HepG2 (cell line): Measurements from ENCODE around the gene NRG3. TPM values are rescaled to one million over a fixed set of nuclear protein-coding genes. Genes with fewer than 3 reads are reported as not detected.

Source experiments
- ATAC-seq: fragments of 200-7000 bp; cut with Tn5 transposase; 3 replicates; pipeline ENCODE4 v1.9.1; 2020; ENCODE audit warnings: mild to moderate bottlenecking, moderate library complexity
- BruUV-seq: library from RNA; stranded (reverse); fragments of 400-500 nt; replicated peaks from 2 replicates; lab custom pipeline; 2021; lab: Mats Ljungman, UMichigan
- CTCF ChIA-PET: fragments of 300-600 bp; formaldehyde crosslinking; extraction: SDS; loops from one replicate; lab custom pipeline; 2021; ENCODE audit warnings: low total read pairs, inconsistent platforms, low intra/inter-chr PET ratio; lab: Yijun Ruan, JAX
- POLR2A ChIA-PET: fragments of 350-600 bp; sonication (Branson Sonifier 250); formaldehyde crosslinking; loops from one replicate; lab custom pipeline; 2020; ENCODE audit warnings: antibody characterized with exemption, inconsistent platforms; lab: Yijun Ruan, JAX
- DNase-seq: peaks from one replicate; pipeline ENCODE4 v3.0.0-alpha.2; 2015; ENCODE audit warnings: low spot score
- FAIRE-seq: peaks from 3 replicates; lab custom pipeline; 2011; peaks lifted over from hg19 to GRCh38; lab: Jason Lieb, UNC
- H2AFZ ChIP-seq: one replicate; pipeline ENCODE4 v1.6.1; 2011; ENCODE audit warnings: low read length, inconsistent platforms
- H3K27ac ChIP-seq: fragments of 300-600 bp; 3 replicates; pipeline ENCODE4 v1.8.0; 2011; ENCODE audit warnings: mixed run types, mild to moderate bottlenecking, mixed read lengths, low read length, inconsistent platforms; ENCODE audit not compliant: insufficient read depth; ENCODE audit errors: extremely low read length
- H3K27me3 ChIP-seq, 2 experiments: fragments of 200-600 bp in 1 of 2; 2 replicates in 1 of 2; 3 replicates in 1 of 2; pipeline versions ENCODE4 v1.6.0 to v1.8.0; 2011; ENCODE audit warnings: low read length in 2 of 2, mild to moderate bottlenecking in 2 of 2, moderate library complexity in 2 of 2, inconsistent platforms in 1 of 2; ENCODE audit not compliant: insufficient read depth in 2 of 2, control insufficient read depth in 1 of 2
- H3K36me3 ChIP-seq, 2 experiments: fragments of 200-600 bp in 1 of 2; replicated peaks in 1 of 2; 2 replicates in 1 of 2; 3 replicates in 1 of 2; pipeline versions ENCODE4 v1.5.1 to v1.8.0; 2011; ENCODE audit warnings: low read length in 2 of 2, inconsistent platforms in 1 of 2; ENCODE audit not compliant: insufficient read depth in 2 of 2, control insufficient read depth in 1 of 2
- H3K4me1 ChIP-seq: 2 replicates; pipeline ENCODE4 v1.5.1; 2012; ENCODE audit warnings: low read length, inconsistent platforms; ENCODE audit not compliant: insufficient read depth
- H3K4me2 ChIP-seq: 2 replicates; pipeline ENCODE4 v1.6.0; 2011; ENCODE audit warnings: low read depth, low read length, inconsistent platforms
- H3K4me3 ChIP-seq, 3 experiments: fragments of 200-600 bp in 1 of 3; sonication (generic), shearing (Covaris generic) in 1 of 3; replicated peaks in 1 of 3; 2 replicates each; pipeline ENCODE4 v1.5.1; 2011 to 2016; ENCODE audit warnings: low read length in 3 of 3, inconsistent platforms in 2 of 3, low read depth in 2 of 3, mild to moderate bottlenecking in 2 of 3, control low read depth in 1 of 3, mixed read lengths in 1 of 3; ENCODE audit not compliant: insufficient read depth in 1 of 3
- H3K79me2 ChIP-seq: one replicate; pipeline ENCODE4 v1.6.1; 2011; ENCODE audit warnings: low read length, inconsistent platforms; ENCODE audit not compliant: insufficient read depth
- H3K9ac ChIP-seq: 2 replicates; pipeline ENCODE4 v1.6.0; 2011; ENCODE audit warnings: mild to moderate bottlenecking, low read depth, low read length, inconsistent platforms; ENCODE audit not compliant: insufficient read depth
- H3K9me3 ChIP-seq: 2 replicates; pipeline ENCODE4 v1.5.1; 2012; ENCODE audit warnings: mild to moderate bottlenecking, low read length
- H4K20me1 ChIP-seq: 2 replicates; pipeline ENCODE4 v1.6.0; 2011; ENCODE audit warnings: inconsistent platforms, mild to moderate bottlenecking, low read length, moderate library complexity; ENCODE audit not compliant: insufficient read depth
- CBX1 ChIP-seq: IDR thresholded peaks from one replicate; pipeline ENCODE4 v1.6.1; 2016; ENCODE audit warnings: antibody characterized with exemption, low read depth
- CREM ChIP-seq, 2 experiments: sonication (generic) in 1 of 2; formaldehyde crosslinking in 1 of 2; IDR thresholded peaks; 2 replicates each; pipeline versions ENCODE4 v1.4.0 to v1.6.1; 2016 to 2020; ENCODE audit warnings: antibody characterized with exemption in 1 of 2, mild to moderate bottlenecking in 1 of 2, missing genetic modification reagents in 1 of 2
- FOXA3 ChIP-seq: IDR thresholded peaks from 2 replicates; pipeline ENCODE4 v1.6.1; 2016; ENCODE audit warnings: missing genetic modification reagents, missing compliant biosample characterization
- GABPA ChIP-seq, 2 experiments: IDR thresholded peaks; 2 replicates each; pipeline ENCODE4 v1.6.1; 2011 to 2016; ENCODE audit warnings: low read depth in 2 of 2, low read length in 1 of 2, missing biosample characterization in 1 of 2, missing genetic modification characterization in 1 of 2
- HNRNPUL1 ChIP-seq: fragments of 200-400 bp; formaldehyde crosslinking; IDR thresholded peaks from 2 replicates; pipeline ENCODE4 v1.6.1; 2017; ENCODE audit warnings: low read depth, mild to moderate bottlenecking, low read length, moderate library complexity
- JDP2 ChIP-seq: sonication (generic); formaldehyde crosslinking; IDR thresholded peaks from 2 replicates; pipeline ENCODE4 v1.8.1; 2022; ENCODE audit warnings: missing genetic modification reagents, borderline replicate concordance
- JUNB ChIP-seq: sonication (generic); formaldehyde crosslinking; IDR thresholded peaks from 2 replicates; pipeline ENCODE4 v1.8.0; 2022; ENCODE audit warnings: missing genetic modification reagents, mild to moderate bottlenecking, borderline replicate concordance
- MLLT10 ChIP-seq: sonication (generic); formaldehyde crosslinking; IDR thresholded peaks from 2 replicates; pipeline ENCODE4 v1.4.0; 2020; ENCODE audit warnings: missing genetic modification reagents
- NFE2 ChIP-seq: sonication (generic); formaldehyde crosslinking; IDR thresholded peaks from 2 replicates; pipeline ENCODE4 v1.4.0; 2020; ENCODE audit warnings: missing genetic modification reagents
- ZKSCAN1 ChIP-seq: fragments of 150-350 bp; IDR thresholded peaks from 2 replicates; pipeline ENCODE4 v1.6.1; 2014; ENCODE audit warnings: low read length
- ZNF18 ChIP-seq: sonication (generic); formaldehyde crosslinking; IDR thresholded peaks from 2 replicates; pipeline ENCODE4 v1.8.0; 2022; ENCODE audit warnings: mild to moderate bottlenecking, missing genetic modification reagents; ENCODE audit not compliant: insufficient replicate concordance
- ZNF335 ChIP-seq: sonication (generic); formaldehyde crosslinking; IDR thresholded peaks from 2 replicates; pipeline ENCODE4 v1.4.0; 2020; ENCODE audit warnings: missing genetic modification reagents
- ZNF768 ChIP-seq: sonication (generic); formaldehyde crosslinking; IDR thresholded peaks from 2 replicates; pipeline ENCODE4 v1.4.0; 2020; ENCODE audit warnings: missing genetic modification reagents
- WGBS: methylation state at CpG from one replicate; pipeline ENCODE4 v1.1.6; 2017; ENCODE audit warnings: low lambda C conversion rate; 5-methylcytosine and 5-hydroxymethylcytosine counted together
- in situ Hi-C: cut with HindIII; loops from 2 replicates; pipeline ENCODE4 v1.10.0; 2017; ENCODE audit warnings: low pct_unique_long_range_greater_than_20kb; ENCODE audit not compliant: extremely low pct_ligation_motif_present
- intact Hi-C: fragments of 100-400 bp; cut with micrococcal nuclease; formaldehyde crosslinking; loops from one replicate; pipeline ENCODE4 v1.10.0; 2022; ENCODE audit not compliant: unreplicated experiment
- polyA plus RNA-seq, 8 experiments: library from polyadenylated mRNA; depleted of rRNA in 3 of 8; stranded (reverse) in 7 of 8; unstranded in 1 of 8; fragments of >200 nt; fragmentation: Illumina TruSeq in 4 of 8; extraction: Trizol in 4 of 8; gene quantifications; 2 replicates each; pipeline versions ENCODE4 v1.2.1 to v1.2.3, GENCODE V29; 2011 to 2016; ENCODE audit warnings: low read depth in 4 of 8, missing spikeins in 1 of 8, mixed read lengths in 1 of 8; ENCODE audit not compliant: insufficient read depth in 1 of 8
- total RNA-seq, 5 experiments: library from RNA; depleted of rRNA; stranded (reverse); fragments of >200 nt; fragmentation: Illumina TruSeq; extraction: Trizol; gene quantifications; 2 replicates each; pipeline ENCODE4 v1.2.3, GENCODE V29; 2016; ENCODE audit warnings: low read depth in 1 of 5

The NRG3 gene
- total and polyA plus RNA-seq, 2 of the 13 experiments (the other 11 are each of a cell fraction or from before 2014, with no cell fraction given): not detected

GRCh38 chr10:83007510-83007909, 1132.5 kb downstream of the NRG3 start:
- CTCF ChIA-PET: no interaction called here

More at GRCh38 chr10:83007510-83007909, 1132.5 kb downstream of the NRG3 start:
- no peaks in the 10 kb centered on the region for H3K79me2 ChIP-seq
- H3K9ac ChIP-seq: no peak overlapping the region
- in situ Hi-C loops: no loop called here
- no peak overlapping the region for H3K4me2 ChIP-seq
- H3K4me3 ChIP-seq: no peak overlapping the region
- H3K27me3 ChIP-seq: no peaks in the 10 kb centered on the region
- DNase-seq (no peak), FAIRE-seq (no peak), ATAC-seq (no peak)
- intact Hi-C loops: no loop called here
- BruUV-seq: no TSS peak
- H3K36me3 ChIP-seq: no peaks in the 10 kb centered on the region
- POLR2A ChIA-PET: no interaction called here
- no peaks in the 10 kb centered on the region for H3K4me1 ChIP-seq
- 21% methylated on average over 3 of the region's 3 CpGs for WGBS
- H3K9me3 ChIP-seq: peaks cover 30% of the 10 kb centered on the region; the same call in 1 of the 2 replicates
- no peak overlapping the region for H3K27ac ChIP-seq
- no peak overlapping the region for H2AFZ ChIP-seq
- no peak for TF ChIP-seq GABPA (IDR thresholded peaks at IDR 0.05; ENCODE audit: low read depth, low read length)
- no peak for TF ChIP-seq GABPA (CRISPR knock-in tag; IDR thresholded peaks at IDR 0.05; ENCODE audit: low read depth)
- no peak for TF ChIP-seq ZKSCAN1
- TF ChIP-seq HNRNPUL1: no peak
- no peak for TF ChIP-seq ZNF18 (CRISPR knock-in tag)
- TF ChIP-seq CREM (IDR thresholded peaks at IDR 0.05): no peak
- no peak for TF ChIP-seq CREM (CRISPR knock-in tag; IDR thresholded peaks at IDR 0.05)
- TF ChIP-seq JDP2: no peak
- no peak for TF ChIP-seq CBX1
- no peak for TF ChIP-seq ZNF335 (CRISPR knock-in tag)
- TF ChIP-seq FOXA3 (CRISPR knock-in tag): no peak
- TF ChIP-seq MLLT10: no peak
- no peak for TF ChIP-seq ZNF768 (CRISPR knock-in tag)
- TF ChIP-seq JUNB (CRISPR knock-in tag): no peak
- no peak for TF ChIP-seq NFE2 (CRISPR knock-in tag)
- no peaks in the 10 kb centered on the region for H4K20me1 ChIP-seq
